Testis (tissue), 3 donors: Measurements from ENCODE around the gene COX6B1. TPM values are rescaled to one million over a fixed set of nuclear protein-coding genes. Genes with fewer than 3 reads are reported as not detected.

Experiments used
- DNase-seq: peaks from one replicate; pipeline ENCODE4 v3.0.0-alpha.2; 2019
- H3K27ac ChIP-seq, 2 donors: fragments of 200-600 bp; sonication (generic); one replicate each; pipeline ENCODE4 v1.5.1; 2019
- H3K27me3 ChIP-seq: fragments of 200-600 bp; sonication (generic); one replicate; pipeline ENCODE4 v1.5.1; 2019
- H3K36me3 ChIP-seq: fragments of 200-600 bp; sonication (generic); one replicate; pipeline ENCODE4 v1.5.1; 2017; ENCODE audit warnings: low read depth; ENCODE audit errors: missing control alignments
- H3K4me1 ChIP-seq: fragments of 200-600 bp; sonication (generic); one replicate; pipeline ENCODE4 v1.5.1; 2019
- H3K4me3 ChIP-seq, 2 donors: fragments of 200-600 bp; sonication (generic); one replicate each; pipeline ENCODE4 v1.5.1; 2017 to 2019
- H3K9me3 ChIP-seq: fragments of 200-600 bp; sonication (generic); one replicate; pipeline ENCODE4 v1.5.1; 2017
- CTCF ChIP-seq, 3 experiments: fragments of 450-650 bp in 2 of 3; fragments of 200-600 bp in 1 of 3; sonication (generic) in 1 of 3; IDR thresholded peaks; one replicate each; pipeline ENCODE4 v1.5.1; 2016 to 2019; ENCODE audit warnings: antibody characterized with exemption in 3 of 3, mild to moderate bottlenecking in 2 of 3, moderate library complexity in 1 of 3
- POLR2A ChIP-seq: fragments of 450-650 bp; IDR thresholded peaks from one replicate; pipeline ENCODE4 v1.6.1; 2017; ENCODE audit warnings: antibody characterized with exemption, mild to moderate bottlenecking, moderate library complexity
- WGBS, 2 donors: methylation state at CpG; one replicate each; pipeline ENCODE4 v1.1.5; 2018; 5-methylcytosine and 5-hydroxymethylcytosine counted together
- intact Hi-C: fragments of 100-400 bp; cut with DNase I; formaldehyde crosslinking; loops from one replicate; pipeline ENCODE4 v1.15.1; 2023; ENCODE audit warnings: low total_unique reads
- polyA plus RNA-seq: library from polyadenylated mRNA; stranded (reverse); fragments of 350-450 nt; fragmentation: Illumina TruSeq; extraction: RNeasy Lipid Tissue Mini Kit (QIAGEN cat#74804); gene quantifications from one replicate; pipeline ENCODE4 v1.2.3, GENCODE V29; 2014; ENCODE audit warnings: low read depth, low replicate concordance; ENCODE audit not compliant: insufficient read depth
- total RNA-seq, 2 donors: library from RNA; depleted of rRNA; stranded (reverse); fragments of >200 nt; gene quantifications; one replicate each; pipeline ENCODE4 v1.2.3, GENCODE V29; 2016

COX6B1 gene
- total and polyA plus RNA-seq, 3 donors from 2014 or later: 198 to 322 (median 262) TPM

GRCh38 chr19:35693835-35694599, 45.9 kb downstream of the COX6B1 start:
- intact Hi-C loops: no loop called here
- Histone ChIP-seq H3K36me3 (no peaks in the 10 kb centered on the region), H3K27ac (no peak overlapping the region), H3K27me3 (no peaks in the 10 kb centered on the region), H3K9me3 (no peaks in the 10 kb centered on the region), H3K4me1 (no peaks in the 10 kb centered on the region), H3K4me3 (no peak overlapping the region)
- 48 to 51% methylated on average over 8 of the region's 8 CpGs for WGBS, 2 donors
- DNase-seq: peak; percentile 91
- TF ChIP-seq CTCF (IDR thresholded peaks at IDR 0.05) (peak; percentile 85 to 89 (median 86)), POLR2A (no peak)

- 77 to 80% methylated on average over 2 of the region's 2 CpGs for WGBS, 2 donors
- Histone ChIP-seq H3K27ac (no peak overlapping the region), H3K4me1 (no peaks in the 10 kb centered on the region), H3K9me3 (no peaks in the 10 kb centered on the region), H3K36me3 (no peaks in the 10 kb centered on the region), H3K27me3 (no peaks in the 10 kb centered on the region), H3K4me3 (no peak overlapping the region)
- DNase-seq: no peak
- TF ChIP-seq CTCF (IDR thresholded peaks at IDR 0.05) (no peak), POLR2A (no peak)
- intact Hi-C loops: no loop called here
Measured at GRCh38 chr19:35695895-35696422, 47.8 kb downstream of the COX6B1 start.

GRCh38 chr19:35696835-35697234, 48.7 kb downstream of the COX6B1 start:
- TF ChIP-seq CTCF (IDR thresholded peaks at IDR 0.05): no peak
- TF ChIP-seq POLR2A: no peak
- Histone ChIP-seq H3K27me3 (no peaks in the 10 kb centered on the region), H3K27ac (no peak overlapping the region), H3K9me3 (no peaks in the 10 kb centered on the region), H3K36me3 (no peaks in the 10 kb centered on the region), H3K4me1 (no peaks in the 10 kb centered on the region), H3K4me3 (no peak overlapping the region)
- no peak for DNase-seq
- intact Hi-C loops: no loop called here
- 77 to 83% methylated on average over 3 to 4 of the region's 4 CpGs for WGBS, 2 donors

- H3K4me3 ChIP-seq: peak overlapping the region; percentile 27 to 47
- intact Hi-C loops: no loop called here
- WGBS, 2 donors: 0% methylated on average over 29 to 49 of the region's 50 CpGs
Measured at GRCh38 chr19:35702223-35703012, 54.3 kb downstream of the COX6B1 start.

More at GRCh38 chr19:35702223-35703012, 54.3 kb downstream of the COX6B1 start:
- no peaks in the 10 kb centered on the region for H3K36me3 ChIP-seq
- peaks cover 5% of the 10 kb centered on the region for H3K4me1 ChIP-seq
- no peaks in the 10 kb centered on the region for H3K27me3 ChIP-seq
- TF ChIP-seq CTCF (IDR thresholded peaks at IDR 0.05): no peak
- no peak for TF ChIP-seq POLR2A
- H3K27ac ChIP-seq: no peak overlapping the region
- DNase-seq: peak; percentile 99
- H3K9me3 ChIP-seq: no peaks in the 10 kb centered on the region
